Upper lobe of left lung (tissue), 4 donors: ENCODE results near the gene SMYD3.

ENCODE experiments used
- CTCF ChIP-seq, 6 experiments: fragments of 450-650 bp in 4 of 6; fragments of 200-600 bp in 2 of 6; sonication (generic) in 2 of 6; IDR thresholded peaks; one replicate each; pipeline ENCODE4 v1.5.1; 2016 to 2019; ENCODE audit warnings: antibody characterized with exemption in 6 of 6
- POLR2AphosphoS5 ChIP-seq, 2 donors: sonication (generic); formaldehyde crosslinking; IDR thresholded peaks; one replicate each; pipeline ENCODE4 v1.5.1; 2017; ENCODE audit warnings: antibody characterized with exemption in 2 of 2

- no peak for TF ChIP-seq CTCF (IDR thresholded peaks at IDR 0.05)
- no peak for TF ChIP-seq POLR2AphosphoS5 (IDR thresholded peaks at IDR 0.05)
Observed at GRCh38 chr1:245942856-245943255, 564.2 kb downstream of the SMYD3 start.
